Sigmoid colon (tissue), 7 donors: ENCODE measurements around the gene HRH2. TPM values are rescaled to one million over a fixed set of nuclear protein-coding genes. Genes with fewer than 3 reads are reported as not detected.

ENCODE experiments used
- DNase-seq: peaks from one replicate; pipeline ENCODE4 v3.0.0-alpha.2; 2019
- H3K27ac ChIP-seq, 4 donors: fragments of 200-600 bp; sonication (generic); one replicate each; pipeline ENCODE4 v1.5.1; 2016 to 2019; ENCODE audit warnings: mild to moderate bottlenecking in 1 of 4
- H3K27me3 ChIP-seq, 3 donors: fragments of 200-600 bp; sonication (generic); one replicate each; pipeline ENCODE4 v1.5.1; 2019; ENCODE audit warnings: mild to moderate bottlenecking in 1 of 3
- H3K36me3 ChIP-seq, 4 donors: fragments of 200-600 bp; sonication (generic); one replicate each; pipeline ENCODE4 v1.5.1; 2016 to 2019
- H3K4me1 ChIP-seq, 4 donors: fragments of 200-600 bp; sonication (generic); one replicate each; pipeline ENCODE4 v1.5.1; 2017 to 2019
- H3K4me3 ChIP-seq, 4 donors: fragments of 200-600 bp; sonication (generic); one replicate each; pipeline ENCODE4 v1.5.1; 2017 to 2019; ENCODE audit warnings: mild to moderate bottlenecking in 2 of 4, moderate library complexity in 1 of 4
- H3K9me3 ChIP-seq, 4 donors: fragments of 200-600 bp in 3 of 4; sonication (generic) in 3 of 4; one replicate each; pipeline versions ENCODE4 v1.5.1 to v1.6.1; 2013 to 2019
- EP300 ChIP-seq, 4 donors: sonication (generic); formaldehyde crosslinking; IDR thresholded peaks; one replicate each; pipeline ENCODE4 v1.6.1; 2017; ENCODE audit warnings: antibody characterized with exemption in 4 of 4
- POLR2A ChIP-seq, 2 donors: fragments of 450-650 bp; IDR thresholded peaks; one replicate each; pipeline ENCODE4 v1.6.1; 2016; ENCODE audit warnings: antibody characterized with exemption in 2 of 2, mild to moderate bottlenecking in 2 of 2, moderate library complexity in 2 of 2
- POLR2AphosphoS5 ChIP-seq, 4 donors: sonication (generic); formaldehyde crosslinking; IDR thresholded peaks; one replicate each; pipeline ENCODE4 v1.6.1; 2017; ENCODE audit warnings: antibody characterized with exemption in 4 of 4
- WGBS, 2 donors: extraction: QIAGEN DNeasy Blood & Tissue Kit; methylation state at CpG; one replicate each; pipeline ENCODE4 v1.1.7; 2013; 5-methylcytosine and 5-hydroxymethylcytosine counted together
- intact Hi-C: fragments of 100-400 bp; cut with DNase I; formaldehyde crosslinking; loops from one replicate; pipeline ENCODE4 v1.15.1; 2023
- polyA plus RNA-seq, 3 donors: library from polyadenylated mRNA; stranded (reverse); fragments of 200-250 nt; gene quantifications; one replicate each; pipeline ENCODE4 v1.2.3, GENCODE V29; 2013
- total RNA-seq, 4 donors: library from RNA; depleted of rRNA; stranded (reverse); fragments of >200 nt; gene quantifications; one replicate each; pipeline ENCODE4 v1.1.0, GENCODE V29; 2016
- TF ChIP-seq, protein P1 (sequence below), 4 experiments: fragments of 450-650 bp in 3 of 4; fragments of 200-600 bp in 1 of 4; IDR thresholded peaks; one replicate each; pipeline ENCODE4 v1.5.1; 2016 to 2019; ENCODE audit warnings: antibody characterized with exemption in 4 of 4, mild to moderate bottlenecking in 3 of 4, moderate library complexity in 2 of 4
- donor health status: healthy with polysubstance abuse.
- donor health status: Bipolar disorder and iron deficiency.
- donor health status: healthy.

HRH2 gene
- total and polyA plus RNA-seq, 7 donors: under 0.01 to 3.8 (median 1.5) TPM

DNA sequence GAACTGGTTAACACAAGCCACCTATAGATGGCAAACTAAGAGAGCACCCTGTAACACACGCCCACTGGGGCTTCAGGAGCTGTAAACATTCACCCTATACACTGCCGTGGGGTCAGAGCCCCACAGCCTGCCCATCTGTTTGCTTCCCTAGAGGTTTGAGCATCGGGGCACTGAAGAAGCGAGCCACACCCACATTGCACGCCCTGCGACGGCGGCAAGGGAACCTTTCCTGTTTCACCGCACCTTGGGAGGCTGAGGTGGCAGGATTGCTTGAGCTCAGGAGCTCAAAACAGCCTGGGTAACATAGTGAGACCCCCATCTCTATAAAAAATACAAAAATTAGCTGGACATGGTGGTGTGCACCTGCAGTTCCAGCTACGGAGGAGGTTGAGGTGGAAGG lies 76.6 kb downstream of the HRH2 start:
- no peak for DNase-seq
- Histone ChIP-seq H3K9me3 (no peaks in the 10 kb centered on the region), H3K36me3 (no peaks in the 10 kb centered on the region), H3K27ac (no peak overlapping the region), H3K4me3 (no peak overlapping the region), H3K27me3 (peaks cover 2 to 28% (median 2%) of the 10 kb centered on the region in 3 donors), H3K4me1 (peaks cover 0 to 5% (median 1%) of the 10 kb centered on the region in 4 donors)
- TF ChIP-seq POLR2A (IDR thresholded peaks at IDR 0.05) (no peak), EP300 (IDR thresholded peaks at IDR 0.05) (no peak), POLR2AphosphoS5 (IDR thresholded peaks at IDR 0.05) (no peak)
- TF ChIP-seq, protein P1, sequence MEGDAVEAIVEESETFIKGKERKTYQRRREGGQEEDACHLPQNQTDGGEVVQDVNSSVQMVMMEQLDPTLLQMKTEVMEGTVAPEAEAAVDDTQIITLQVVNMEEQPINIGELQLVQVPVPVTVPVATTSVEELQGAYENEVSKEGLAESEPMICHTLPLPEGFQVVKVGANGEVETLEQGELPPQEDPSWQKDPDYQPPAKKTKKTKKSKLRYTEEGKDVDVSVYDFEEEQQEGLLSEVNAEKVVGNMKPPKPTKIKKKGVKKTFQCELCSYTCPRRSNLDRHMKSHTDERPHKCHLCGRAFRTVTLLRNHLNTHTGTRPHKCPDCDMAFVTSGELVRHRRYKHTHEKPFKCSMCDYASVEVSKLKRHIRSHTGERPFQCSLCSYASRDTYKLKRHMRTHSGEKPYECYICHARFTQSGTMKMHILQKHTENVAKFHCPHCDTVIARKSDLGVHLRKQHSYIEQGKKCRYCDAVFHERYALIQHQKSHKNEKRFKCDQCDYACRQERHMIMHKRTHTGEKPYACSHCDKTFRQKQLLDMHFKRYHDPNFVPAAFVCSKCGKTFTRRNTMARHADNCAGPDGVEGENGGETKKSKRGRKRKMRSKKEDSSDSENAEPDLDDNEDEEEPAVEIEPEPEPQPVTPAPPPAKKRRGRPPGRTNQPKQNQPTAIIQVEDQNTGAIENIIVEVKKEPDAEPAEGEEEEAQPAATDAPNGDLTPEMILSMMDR (IDR thresholded peaks at IDR 0.05): no peak
- intact Hi-C loops: no loop called here
- 49 to 75% methylated on average over 10 of the region's 10 CpGs for WGBS, 2 donors

DNA sequence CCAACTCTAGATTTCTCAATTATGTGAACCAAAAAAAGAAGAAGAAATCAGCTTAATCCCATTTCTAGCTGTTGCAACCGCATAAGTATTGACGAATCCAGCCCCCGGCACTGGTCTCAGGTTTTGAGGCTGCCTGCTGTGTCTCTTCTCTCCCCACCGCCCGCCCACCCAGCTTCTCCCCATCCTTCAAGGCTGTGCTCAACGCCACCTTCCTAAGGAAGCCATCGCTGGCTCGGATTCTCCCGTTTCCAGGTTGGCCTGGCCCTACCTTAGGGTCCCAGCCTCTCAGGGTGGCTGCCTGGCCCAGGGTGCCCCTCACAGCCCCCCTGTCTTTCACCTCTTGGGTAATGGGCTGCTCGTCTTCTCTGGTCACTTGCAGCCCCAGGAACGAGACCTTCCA lies 77.8 kb downstream of the HRH2 start:
- no peaks in the 10 kb centered on the region for H3K9me3 ChIP-seq
- DNase-seq: peak; percentile 41
- H3K27ac ChIP-seq: no peak overlapping the region
- TF ChIP-seq EP300 (IDR thresholded peaks at IDR 0.05) (no peak), POLR2AphosphoS5 (IDR thresholded peaks at IDR 0.05) (no peak), POLR2A (IDR thresholded peaks at IDR 0.05) (no peak)
- TF ChIP-seq, protein P1 (IDR thresholded peaks at IDR 0.05): no peak
- H3K36me3 ChIP-seq: no peaks in the 10 kb centered on the region
- no peak overlapping the region for H3K4me3 ChIP-seq
- 80 to 85% methylated on average over 11 of the region's 11 CpGs for WGBS, 2 donors
- peaks cover 0 to 26% (median 2%) of the 10 kb centered on the region in 3 donors for H3K27me3 ChIP-seq
- intact Hi-C loops: no loop called here
- H3K4me1 ChIP-seq: no peaks in the 10 kb centered on the region

DNA sequence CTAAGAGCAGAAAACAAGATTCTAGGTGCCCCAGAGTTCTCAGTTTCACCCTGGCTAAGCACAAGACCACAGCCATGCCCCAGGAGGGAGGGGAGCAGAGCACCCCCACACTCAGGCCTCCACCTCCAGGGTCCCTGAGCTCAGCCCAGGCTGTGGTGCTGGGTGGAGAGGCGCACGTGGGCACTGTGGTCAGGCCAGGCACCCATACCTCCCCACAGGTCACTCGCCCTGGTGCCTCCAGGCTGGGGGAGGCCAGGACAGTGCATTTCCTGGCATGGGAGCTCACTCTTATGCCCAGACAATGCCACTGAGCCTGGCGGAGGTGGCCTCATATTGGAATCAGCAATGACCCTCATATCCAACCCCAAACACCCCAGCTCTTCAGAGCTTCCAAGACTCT lies 78.8 kb downstream of the HRH2 start:
- DNase-seq: no peak
- Histone ChIP-seq H3K4me3 (no peak overlapping the region), H3K27me3 (peaks cover 0 to 19% (median 0%) of the 10 kb centered on the region in 3 donors), H3K36me3 (no peaks in the 10 kb centered on the region), H3K4me1 (no peaks in the 10 kb centered on the region), H3K9me3 (no peaks in the 10 kb centered on the region), H3K27ac (no peak overlapping the region)
- 74 to 83% methylated on average over 4 of the region's 4 CpGs for WGBS, 2 donors
- TF ChIP-seq EP300 (IDR thresholded peaks at IDR 0.05) (no peak), POLR2AphosphoS5 (IDR thresholded peaks at IDR 0.05) (no peak), POLR2A (IDR thresholded peaks at IDR 0.05) (no peak)
- TF ChIP-seq, protein P1 (IDR thresholded peaks at IDR 0.05): no peak
- intact Hi-C loops: no loop called here

DNA sequence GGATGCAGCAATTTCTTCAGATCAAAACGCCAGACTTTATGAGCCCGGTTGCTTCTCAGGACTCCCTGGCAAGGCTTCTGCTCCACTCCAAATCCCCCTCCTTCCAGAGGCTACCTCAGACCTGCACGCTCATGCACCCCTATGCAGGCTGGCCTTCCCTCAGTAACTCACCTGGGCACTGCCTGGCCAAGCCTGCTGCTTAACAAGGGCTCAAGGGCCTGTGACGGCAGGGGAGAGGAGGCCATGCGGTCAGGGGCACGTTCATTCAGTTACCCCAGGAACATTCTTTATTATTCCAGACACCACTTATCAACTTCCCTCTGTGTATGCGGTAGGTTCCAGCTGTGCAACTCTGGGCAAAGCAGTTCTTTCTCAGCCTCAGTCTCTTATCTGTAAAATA lies 79.6 kb downstream of the HRH2 start:
- no peaks in the 10 kb centered on the region for H3K36me3 ChIP-seq
- no peak overlapping the region for H3K4me3 ChIP-seq
- H3K4me1 ChIP-seq: no peaks in the 10 kb centered on the region
- intact Hi-C loops: no loop called here
- peaks cover 0 to 16% (median 0%) of the 10 kb centered on the region in 3 donors for H3K27me3 ChIP-seq
- H3K27ac ChIP-seq: no peak overlapping the region
- H3K9me3 ChIP-seq: no peaks in the 10 kb centered on the region
- no peak for TF ChIP-seq POLR2A (IDR thresholded peaks at IDR 0.05)
- TF ChIP-seq, protein P1 (IDR thresholded peaks at IDR 0.05): no peak
- no peak for TF ChIP-seq POLR2AphosphoS5 (IDR thresholded peaks at IDR 0.05)
- no peak for TF ChIP-seq EP300 (IDR thresholded peaks at IDR 0.05)
- 72 to 77% methylated on average over 7 of the region's 7 CpGs for WGBS, 2 donors
- no peak for DNase-seq

DNA sequence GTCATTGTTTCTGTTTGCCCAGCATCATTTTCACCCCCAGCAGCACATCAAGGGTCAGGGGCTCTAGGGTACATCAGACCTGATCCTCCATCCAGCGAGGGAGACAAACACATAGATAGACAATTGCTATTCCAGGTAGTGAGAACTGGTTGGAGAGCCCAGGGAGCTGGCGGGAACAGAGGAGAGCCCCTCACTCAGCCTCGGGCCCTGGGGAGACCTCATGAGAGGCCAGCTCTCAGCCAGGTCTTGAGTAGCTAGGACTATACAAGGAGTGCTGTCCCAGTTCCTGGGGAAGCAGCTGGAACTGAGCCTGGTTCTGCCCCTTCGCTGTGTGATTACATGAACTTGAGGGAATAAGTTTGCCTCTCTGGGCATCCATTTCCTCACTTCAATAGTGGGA lies 80.3 kb downstream of the HRH2 start:
- H3K36me3 ChIP-seq: no peaks in the 10 kb centered on the region
- H3K27me3 ChIP-seq: peaks cover 0 to 14% (median 0%) of the 10 kb centered on the region in 3 donors
- no peak overlapping the region for H3K4me3 ChIP-seq
- no peak overlapping the region for H3K27ac ChIP-seq
- 77 to 85% methylated on average over 4 of the region's 4 CpGs for WGBS, 2 donors
- H3K9me3 ChIP-seq: no peaks in the 10 kb centered on the region
- TF ChIP-seq POLR2AphosphoS5 (IDR thresholded peaks at IDR 0.05): no peak
- TF ChIP-seq EP300 (IDR thresholded peaks at IDR 0.05): no peak
- TF ChIP-seq, protein P1 (IDR thresholded peaks at IDR 0.05): no peak
- TF ChIP-seq POLR2A (IDR thresholded peaks at IDR 0.05): no peak
- H3K4me1 ChIP-seq: no peaks in the 10 kb centered on the region
- intact Hi-C loops: no loop called here
- DNase-seq: no peak
